Spleen (tissue), 11 donors: Measurements from ENCODE around the gene LRRC4B. TPM values are rescaled to one million over a fixed set of nuclear protein-coding genes. Genes with fewer than 3 reads are reported as not detected.
A peak's percentile ranks its signal among the peaks of the same experiment; 100 is the strongest.

ENCODE experiments used
- DNase-seq: peaks from one replicate; pipeline ENCODE4 v3.0.0-alpha.2; 2020
- H3K27ac ChIP-seq, 8 donors: fragments of 200-600 bp; sonication (generic) in 7 of 8; 1 replicate in 4 of 8; 2 replicates in 4 of 8; pipeline versions ENCODE4 v1.5.0 to v1.8.0; 2016 to 2021; ENCODE audit warnings: inconsistent platforms in 4 of 8, mild to moderate bottlenecking in 4 of 8, moderate library complexity in 1 of 8
- H3K27me3 ChIP-seq, 7 donors: fragments of 200-600 bp; sonication (generic) in 6 of 7; replicated peaks in 1 of 7; 1 replicate in 4 of 7; 2 replicates in 3 of 7; pipeline versions ENCODE4 v1.5.0 to v1.8.0; 2016 to 2021; ENCODE audit warnings: inconsistent platforms in 3 of 7, mild to moderate bottlenecking in 1 of 7
- H3K36me3 ChIP-seq, 6 donors: fragments of 200-600 bp; sonication (generic) in 5 of 6; 1 replicate in 4 of 6; 2 replicates in 2 of 6; pipeline versions ENCODE4 v1.5.0 to v1.8.0; 2016 to 2021; ENCODE audit warnings: inconsistent platforms in 2 of 6
- H3K4me1 ChIP-seq, 6 donors: fragments of 200-600 bp; sonication (generic) in 5 of 6; 1 replicate in 3 of 6; 2 replicates in 3 of 6; pipeline versions ENCODE4 v1.5.0 to v1.8.0; 2016 to 2021; ENCODE audit warnings: inconsistent platforms in 3 of 6
- H3K4me3 ChIP-seq, 8 donors: fragments of 200-600 bp; sonication (generic) in 7 of 8; 1 replicate in 4 of 8; 2 replicates in 4 of 8; pipeline versions ENCODE4 v1.5.0 to v1.8.0; 2016 to 2021; ENCODE audit warnings: inconsistent platforms in 4 of 8, mild to moderate bottlenecking in 4 of 8, moderate library complexity in 2 of 8
- H3K9me3 ChIP-seq, 8 donors: fragments of 200-600 bp; sonication (generic) in 7 of 8; 1 replicate in 4 of 8; 2 replicates in 4 of 8; pipeline versions ENCODE4 v1.5.0 to v1.8.0; 2016 to 2021; ENCODE audit warnings: inconsistent platforms in 4 of 8
- CTCF ChIP-seq, 11 experiments: fragments of 200-600 bp in 7 of 11; fragments of 450-650 bp in 4 of 11; sonication (generic) in 4 of 11; IDR thresholded peaks in 8 of 11; conservative IDR thresholded peaks in 3 of 11; 1 replicate in 7 of 11; 2 replicates in 4 of 11; pipeline versions ENCODE4 v1.4.0 to v1.8.0; 2016 to 2021; ENCODE audit warnings: antibody characterized with exemption in 11 of 11, inconsistent platforms in 4 of 11, mild to moderate bottlenecking in 1 of 11
- POLR2A ChIP-seq, 3 donors: fragments of 450-650 bp; IDR thresholded peaks; one replicate each; pipeline ENCODE4 v1.5.1; 2017; ENCODE audit warnings: antibody characterized with exemption in 3 of 3, mild to moderate bottlenecking in 1 of 3
- POLR2AphosphoS5 ChIP-seq, 3 donors: sonication (generic); formaldehyde crosslinking; IDR thresholded peaks; one replicate each; pipeline ENCODE4 v1.5.1; 2017; ENCODE audit warnings: antibody characterized with exemption in 3 of 3
- WGBS, 5 donors: extraction: QIAGEN DNeasy Blood & Tissue Kit in 3 of 5; methylation state at CpG; one replicate each; pipeline versions ENCODE4 v1.1.5 to v1.1.7; 2013 to 2018; 5-methylcytosine and 5-hydroxymethylcytosine counted together
- intact Hi-C: fragments of 100-400 bp; cut with DNase I; formaldehyde crosslinking; loops from one replicate; pipeline ENCODE4 v1.15.0; 2023; ENCODE audit warnings: low total_unique reads
- polyA plus RNA-seq, 3 donors: library from polyadenylated mRNA; stranded (reverse); fragments of 200-250 nt; gene quantifications; one replicate each; pipeline ENCODE4 v1.2.1, GENCODE V29; 2013
- total RNA-seq, 7 donors: library from RNA; depleted of rRNA in 3 of 7; stranded (reverse); fragments of >200 nt in 3 of 7; fragmentation: NEBNext Ultra II Directional in 4 of 7; extraction: Animal tissue kit (Norgen Biotek cat#: 25700) in 4 of 7; gene quantifications; one replicate each; pipeline versions ENCODE4 v1.1.0 to v1.2.1, GENCODE V29; 2016 to 2021
- donor health status: healthy with polysubstance abuse.
- donor health status: DM: no; HTN: no; CAD: no; lungs with moderate emphysema.
- donor health status: DM: no; HTN: no; CAD: no.
- donor health status: Bipolar disorder and iron deficiency.
- donor health status: healthy.
- donor health status: DM: no; HTN: no; CAD: no.
- donor health status: DM: yes; HTN: yes; CAD: no.

Gene LRRC4B
- total and polyA plus RNA-seq, 10 donors = 0.20 to 2.3 (median 0.97) TPM

- TF ChIP-seq POLR2AphosphoS5 (IDR thresholded peaks at IDR 0.05) = no peak
- TF ChIP-seq CTCF (IDR thresholded peaks at IDR 0.05 in 8 of 11, conservative IDR thresholded peaks at IDR 0.05 in 3 of 11) = peak in 6 of 11 experiments; percentile 23 to 49 (median 34)
- no peak for TF ChIP-seq POLR2A (IDR thresholded peaks at IDR 0.05)
- peak; percentile 70 for DNase-seq
- Histone ChIP-seq H3K9me3 (no peaks in the 10 kb centered on the region), H3K4me1 (peaks cover 0 to 25% (median 9%) of the 10 kb centered on the region in 6 donors), H3K27me3 (peaks cover 0 to 19% (median 0%) of the 10 kb centered on the region in 7 donors), H3K36me3 (peaks cover 0 to 42% (median 23%) of the 10 kb centered on the region in 6 donors), H3K4me3 (no peak overlapping the region), H3K27ac (no peak overlapping the region)
- intact Hi-C loops = no loop called here
- 77 to 80% (median 78%) methylated on average over 18 of the region's 18 CpGs for WGBS, 5 donors
Observed at GRCh38 chr19:50486823-50487515, 81.3 kb downstream of the LRRC4B start.

GRCh38 chr19:50485284-50485955 is 82.8 kb downstream of the LRRC4B start:
- H3K9me3 ChIP-seq = no peaks in the 10 kb centered on the region
- peaks cover 0 to 11% (median 0%) of the 10 kb centered on the region in 7 donors for H3K27me3 ChIP-seq
- no peak overlapping the region for H3K27ac ChIP-seq
- no peak overlapping the region for H3K4me3 ChIP-seq
- intact Hi-C loops = no loop called here
- H3K36me3 ChIP-seq = peaks cover 0 to 56% (median 37%) of the 10 kb centered on the region in 6 donors
- H3K4me1 ChIP-seq = peaks cover 0 to 9% (median under 1%) of the 10 kb centered on the region in 6 donors
- peak; percentile 46 for DNase-seq
- 87 to 93% (median 89%) methylated on average over 10 of the region's 10 CpGs for WGBS, 5 donors
- TF ChIP-seq CTCF (IDR thresholded peaks at IDR 0.05 in 8 of 11, conservative IDR thresholded peaks at IDR 0.05 in 3 of 11) (no peak), POLR2A (IDR thresholded peaks at IDR 0.05) (no peak)

GRCh38 chr19:50482916-50483315 is 85.3 kb downstream of the LRRC4B start:
- H3K27me3 ChIP-seq = peaks cover 0 to 11% (median 0%) of the 10 kb centered on the region in 7 donors
- 90 to 94% (median 94%) methylated on average over 10 of the region's 10 CpGs for WGBS, 5 donors
- peak; percentile 18 for DNase-seq
- no peak overlapping the region for H3K4me3 ChIP-seq
- TF ChIP-seq POLR2A (IDR thresholded peaks at IDR 0.05) (no peak), POLR2AphosphoS5 (IDR thresholded peaks at IDR 0.05) (no peak), CTCF (IDR thresholded peaks at IDR 0.05 in 8 of 11, conservative IDR thresholded peaks at IDR 0.05 in 3 of 11) (no peak)
- intact Hi-C loops = no loop called here
- H3K9me3 ChIP-seq = no peaks in the 10 kb centered on the region
- peaks cover 3 to 76% (median 60%) of the 10 kb centered on the region in 6 donors for H3K36me3 ChIP-seq
- no peak overlapping the region for H3K27ac ChIP-seq
- H3K4me1 ChIP-seq = peaks cover 4 to 30% (median 11%) of the 10 kb centered on the region in 6 donors

DNA sequence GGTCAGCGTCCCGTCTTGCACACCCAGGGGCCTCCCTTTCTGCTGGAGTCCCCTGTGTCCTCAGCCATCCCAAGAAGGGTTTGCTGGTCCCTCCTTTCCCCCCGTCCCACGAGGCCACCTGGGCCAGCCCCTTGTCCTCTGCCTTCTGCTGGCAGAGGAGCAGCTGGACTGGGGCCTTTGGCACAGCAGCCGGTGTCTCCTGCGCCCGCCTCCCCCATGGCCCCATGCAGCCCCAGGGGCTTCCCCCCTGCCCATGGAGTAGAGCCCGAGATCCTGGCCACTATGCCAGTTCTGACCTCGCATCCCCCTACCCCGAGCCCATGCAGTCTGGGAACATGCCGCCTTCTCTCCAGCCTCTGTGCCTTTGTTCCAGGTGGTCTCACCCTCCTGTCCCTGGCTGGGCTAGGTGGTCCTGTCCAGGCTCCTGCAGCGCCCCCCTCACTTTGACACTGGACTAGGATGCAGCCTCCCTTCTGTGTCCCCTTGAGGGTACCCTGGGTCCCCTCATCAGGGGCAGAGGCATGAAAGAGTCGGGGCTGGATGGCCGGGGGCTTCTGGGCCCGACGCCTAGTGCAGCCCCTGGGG is 85.9 kb downstream of the LRRC4B start:
- Histone ChIP-seq H3K4me1 (peaks cover 10 to 31% (median 17%) of the 10 kb centered on the region in 6 donors), H3K27ac (no peak overlapping the region), H3K36me3 (peaks cover 3 to 78% (median 61%) of the 10 kb centered on the region in 6 donors), H3K9me3 (no peaks in the 10 kb centered on the region), H3K4me3 (no peak overlapping the region), H3K27me3 (peaks cover 0 to 6% (median 0%) of the 10 kb centered on the region in 7 donors)
- intact Hi-C loops = no loop called here
- no peak for TF ChIP-seq CTCF (IDR thresholded peaks at IDR 0.05 in 8 of 11, conservative IDR thresholded peaks at IDR 0.05 in 3 of 11)
- WGBS, 5 donors = 82 to 93% (median 87%) methylated on average over 15 to 16 of the region's 16 CpGs
- peak; percentile 41 for DNase-seq
